ENCODE results near the gene CCT5.

DNA sequence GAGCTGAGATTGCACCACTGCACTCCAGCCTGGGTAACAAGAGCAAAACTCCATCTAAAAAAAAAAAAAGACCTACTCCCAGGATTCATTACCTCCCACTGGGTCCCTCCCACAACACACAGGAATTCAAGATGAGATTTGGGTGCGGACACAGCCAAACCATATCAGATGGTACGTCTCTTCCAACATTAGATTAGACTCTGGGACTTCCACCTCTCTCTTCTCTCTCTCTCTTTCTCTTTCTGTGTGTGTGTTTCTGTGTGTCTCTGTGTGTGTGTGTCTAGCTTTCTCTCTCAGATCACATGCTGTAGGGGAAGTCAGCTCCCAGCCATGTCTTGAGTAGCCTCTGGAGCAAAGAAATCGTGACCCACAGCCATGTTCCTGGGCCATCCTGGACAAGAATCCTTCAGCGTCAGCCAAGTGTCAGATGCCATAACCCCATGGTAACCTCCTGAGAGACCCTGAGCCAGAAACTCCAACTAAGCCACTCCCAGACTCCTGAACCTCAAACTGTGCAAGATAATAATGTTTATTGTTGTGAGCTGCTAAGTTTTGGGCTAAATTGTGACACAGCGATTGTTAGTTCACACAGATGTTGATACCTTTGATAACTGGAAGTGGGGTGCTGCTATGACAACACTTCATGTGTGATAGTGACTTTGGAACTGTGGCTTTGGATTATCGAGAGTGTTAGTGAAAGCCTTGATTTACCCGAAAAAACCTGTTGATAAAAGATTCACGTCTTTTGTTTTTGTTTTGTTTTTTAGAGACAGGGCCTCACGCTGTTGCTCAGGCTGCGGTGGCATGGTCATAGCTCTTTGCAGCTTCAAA, 61.7 kb downstream of the CCT5 start:
- TF ChIP-seq, protein P1, sequence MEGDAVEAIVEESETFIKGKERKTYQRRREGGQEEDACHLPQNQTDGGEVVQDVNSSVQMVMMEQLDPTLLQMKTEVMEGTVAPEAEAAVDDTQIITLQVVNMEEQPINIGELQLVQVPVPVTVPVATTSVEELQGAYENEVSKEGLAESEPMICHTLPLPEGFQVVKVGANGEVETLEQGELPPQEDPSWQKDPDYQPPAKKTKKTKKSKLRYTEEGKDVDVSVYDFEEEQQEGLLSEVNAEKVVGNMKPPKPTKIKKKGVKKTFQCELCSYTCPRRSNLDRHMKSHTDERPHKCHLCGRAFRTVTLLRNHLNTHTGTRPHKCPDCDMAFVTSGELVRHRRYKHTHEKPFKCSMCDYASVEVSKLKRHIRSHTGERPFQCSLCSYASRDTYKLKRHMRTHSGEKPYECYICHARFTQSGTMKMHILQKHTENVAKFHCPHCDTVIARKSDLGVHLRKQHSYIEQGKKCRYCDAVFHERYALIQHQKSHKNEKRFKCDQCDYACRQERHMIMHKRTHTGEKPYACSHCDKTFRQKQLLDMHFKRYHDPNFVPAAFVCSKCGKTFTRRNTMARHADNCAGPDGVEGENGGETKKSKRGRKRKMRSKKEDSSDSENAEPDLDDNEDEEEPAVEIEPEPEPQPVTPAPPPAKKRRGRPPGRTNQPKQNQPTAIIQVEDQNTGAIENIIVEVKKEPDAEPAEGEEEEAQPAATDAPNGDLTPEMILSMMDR (IDR thresholded peaks at IDR 0.05) = no peak
- TF ChIP-seq POLR2A (IDR thresholded peaks at IDR 0.05) = no peak
